Neural progenitor cell (in vitro differentiated cells): ENCODE results near the gene RAB8B.

Experiments
- EZH2phosphoT487 ChIP-seq: fragments of 200-600 bp; sonication (generic); IDR thresholded peaks from 2 replicates; pipeline ENCODE4 v1.6.1; 2017; ENCODE audit warnings: antibody characterized with exemption
- TF ChIP-seq, protein P1 (sequence below): fragments of 200-600 bp; sonication (generic); IDR thresholded peaks from 2 replicates; pipeline ENCODE4 v1.5.1; 2017; ENCODE audit warnings: antibody characterized with exemption, mild to moderate bottlenecking

DNA sequence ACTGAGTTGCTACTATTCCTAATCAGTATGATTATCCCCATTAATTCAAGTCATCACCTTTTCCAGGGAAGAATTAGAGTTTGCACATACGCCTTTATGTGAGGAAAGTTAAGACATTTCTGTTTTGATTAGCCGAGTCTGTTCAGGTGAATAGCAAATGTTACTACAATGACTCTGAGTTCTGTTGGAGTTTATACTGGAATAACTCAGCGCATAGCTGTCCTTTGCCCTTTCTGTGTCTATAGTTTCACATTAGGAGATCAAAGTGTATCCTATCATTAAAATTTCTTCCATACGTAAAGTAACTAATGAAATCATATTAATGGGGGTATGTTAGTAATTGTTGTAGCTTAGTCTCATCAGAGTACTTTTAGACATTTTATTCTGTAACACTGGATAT is 4.9 kb downstream of the RAB8B start:
- TF ChIP-seq, protein P1, sequence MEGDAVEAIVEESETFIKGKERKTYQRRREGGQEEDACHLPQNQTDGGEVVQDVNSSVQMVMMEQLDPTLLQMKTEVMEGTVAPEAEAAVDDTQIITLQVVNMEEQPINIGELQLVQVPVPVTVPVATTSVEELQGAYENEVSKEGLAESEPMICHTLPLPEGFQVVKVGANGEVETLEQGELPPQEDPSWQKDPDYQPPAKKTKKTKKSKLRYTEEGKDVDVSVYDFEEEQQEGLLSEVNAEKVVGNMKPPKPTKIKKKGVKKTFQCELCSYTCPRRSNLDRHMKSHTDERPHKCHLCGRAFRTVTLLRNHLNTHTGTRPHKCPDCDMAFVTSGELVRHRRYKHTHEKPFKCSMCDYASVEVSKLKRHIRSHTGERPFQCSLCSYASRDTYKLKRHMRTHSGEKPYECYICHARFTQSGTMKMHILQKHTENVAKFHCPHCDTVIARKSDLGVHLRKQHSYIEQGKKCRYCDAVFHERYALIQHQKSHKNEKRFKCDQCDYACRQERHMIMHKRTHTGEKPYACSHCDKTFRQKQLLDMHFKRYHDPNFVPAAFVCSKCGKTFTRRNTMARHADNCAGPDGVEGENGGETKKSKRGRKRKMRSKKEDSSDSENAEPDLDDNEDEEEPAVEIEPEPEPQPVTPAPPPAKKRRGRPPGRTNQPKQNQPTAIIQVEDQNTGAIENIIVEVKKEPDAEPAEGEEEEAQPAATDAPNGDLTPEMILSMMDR, result no peak
- no peak for TF ChIP-seq EZH2phosphoT487
